Measurements from ENCODE around the gene DEFB129.
"Not testable (repeated sequence)": the region's sequence is repeated elsewhere in the genome, so short reads cannot be mapped to it uniquely, and the experiment has no call there.

Gene DEFB129

DNA sequence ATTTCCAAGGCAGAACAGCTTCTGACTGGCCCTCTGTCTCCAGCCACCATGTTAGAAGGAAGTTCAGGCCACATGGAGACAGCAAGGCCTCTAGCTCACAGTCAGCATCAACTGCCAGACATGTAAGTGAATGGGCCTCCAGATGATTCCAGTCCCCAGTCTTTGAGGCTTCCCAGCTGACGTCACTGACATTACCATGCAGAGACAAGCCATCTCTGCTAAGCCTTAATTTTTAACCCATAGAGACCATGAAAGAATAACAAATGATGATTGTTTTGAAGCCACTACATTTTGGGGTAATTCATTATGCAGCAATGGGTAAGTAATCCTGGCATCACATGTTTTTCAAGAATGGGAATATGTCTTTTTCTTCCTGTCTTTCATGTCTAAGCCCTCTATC, 11.3 kb upstream of the DEFB129 start:
- H3K4me3 ChIP-seq (ENCODE audit: insufficient read depth, low read depth, low read length), result no peak overlapping the region
- peaks cover 24% of the 10 kb centered on the region for H3K27me3 ChIP-seq (ENCODE audit: control insufficient read depth, insufficient read depth, low read length, poor library complexity, severe bottlenecking)
- H3K9me3 ChIP-seq (ENCODE audit: control insufficient read depth, low read length), result no peaks in the 10 kb centered on the region
- no peak overlapping the region for H3K27ac ChIP-seq (ENCODE audit: insufficient read depth, low read depth, low read length, poor library complexity, severe bottlenecking)
- H3K4me1 ChIP-seq (ENCODE audit: control insufficient read depth, insufficient read depth, low read length), result peaks cover 3% of the 10 kb centered on the region
- 64 to 67% methylated on average over 1 of the region's 1 CpG for WGBS, 2 experiments
- H3K36me3 ChIP-seq (ENCODE audit: control insufficient read depth, insufficient read depth, low read length), result no peaks in the 10 kb centered on the region

GRCh38 chr20:217266-217665, 9.8 kb upstream of the DEFB129 start:
- WGBS, 2 experiments, result no CpG with 5 or more reads among the region's 1 CpG
- H3K27me3 ChIP-seq (ENCODE audit: control insufficient read depth, insufficient read depth, low read length, poor library complexity, severe bottlenecking), result peaks cover 26% of the 10 kb centered on the region
- H3K4me1 ChIP-seq (ENCODE audit: control insufficient read depth, insufficient read depth, low read length), result no peaks in the 10 kb centered on the region
- no peaks in the 10 kb centered on the region for H3K9me3 ChIP-seq (ENCODE audit: control insufficient read depth, low read length)
- no peaks in the 10 kb centered on the region for H3K36me3 ChIP-seq (ENCODE audit: control insufficient read depth, insufficient read depth, low read length)
- H3K4me3 ChIP-seq (ENCODE audit: insufficient read depth, low read depth, low read length), result no peak overlapping the region
- H3K27ac ChIP-seq (ENCODE audit: insufficient read depth, low read depth, low read length, poor library complexity, severe bottlenecking), result no peak overlapping the region

DNA sequence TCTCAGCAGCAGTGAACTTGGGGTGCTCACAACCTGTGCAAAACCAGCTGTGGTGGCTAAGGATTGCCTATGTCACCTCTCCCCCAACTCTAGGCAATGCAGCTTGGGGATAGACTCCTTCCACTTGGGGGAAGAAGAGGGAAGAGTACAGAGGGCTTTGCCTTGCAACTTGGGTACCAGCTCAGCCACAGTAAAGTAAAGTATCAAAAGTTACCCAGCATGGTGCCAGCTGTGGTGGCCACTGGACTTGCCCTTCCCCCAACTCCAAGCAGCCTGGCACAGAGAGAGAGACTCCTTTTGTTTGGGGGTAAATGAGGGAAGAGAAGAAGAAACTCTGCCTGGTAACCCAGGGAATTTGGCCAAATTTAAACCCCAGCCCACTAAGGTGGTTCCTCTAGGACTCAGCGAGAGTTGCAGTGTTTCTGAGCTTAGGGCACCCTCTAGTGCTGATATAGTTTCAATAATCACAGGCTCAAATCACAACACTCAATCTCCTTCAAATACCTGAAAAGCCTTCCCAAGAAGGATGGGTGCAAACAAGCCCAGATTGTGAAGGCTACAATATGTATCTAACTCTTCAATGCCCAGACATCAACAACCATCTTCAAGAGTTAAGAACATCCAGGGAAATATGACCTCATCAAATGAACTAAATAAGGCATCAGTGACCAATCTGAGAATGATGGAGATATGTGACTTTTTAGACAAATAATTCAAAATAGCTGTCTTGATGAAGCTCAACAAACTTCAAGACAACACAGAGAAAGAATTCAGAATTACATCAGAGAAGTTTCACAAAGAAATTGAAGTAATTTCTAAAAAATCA, 7.6 kb upstream of the DEFB129 start:
- no peaks in the 10 kb centered on the region for H3K36me3 ChIP-seq (ENCODE audit: control insufficient read depth, insufficient read depth, low read length)
- no peak overlapping the region for H3K4me3 ChIP-seq (ENCODE audit: insufficient read depth, low read depth, low read length)
- H3K27me3 ChIP-seq (ENCODE audit: control insufficient read depth, insufficient read depth, low read length, poor library complexity, severe bottlenecking), result peaks cover 24% of the 10 kb centered on the region
- no peaks in the 10 kb centered on the region for H3K9me3 ChIP-seq (ENCODE audit: control insufficient read depth, low read length)
- 0 to 5% methylated on average over 1 of the region's 1 CpG for WGBS, 2 experiments
- no peaks in the 10 kb centered on the region for H3K4me1 ChIP-seq (ENCODE audit: control insufficient read depth, insufficient read depth, low read length)
- H3K27ac ChIP-seq (ENCODE audit: insufficient read depth, low read depth, low read length, poor library complexity, severe bottlenecking), result no peak overlapping the region

DNA sequence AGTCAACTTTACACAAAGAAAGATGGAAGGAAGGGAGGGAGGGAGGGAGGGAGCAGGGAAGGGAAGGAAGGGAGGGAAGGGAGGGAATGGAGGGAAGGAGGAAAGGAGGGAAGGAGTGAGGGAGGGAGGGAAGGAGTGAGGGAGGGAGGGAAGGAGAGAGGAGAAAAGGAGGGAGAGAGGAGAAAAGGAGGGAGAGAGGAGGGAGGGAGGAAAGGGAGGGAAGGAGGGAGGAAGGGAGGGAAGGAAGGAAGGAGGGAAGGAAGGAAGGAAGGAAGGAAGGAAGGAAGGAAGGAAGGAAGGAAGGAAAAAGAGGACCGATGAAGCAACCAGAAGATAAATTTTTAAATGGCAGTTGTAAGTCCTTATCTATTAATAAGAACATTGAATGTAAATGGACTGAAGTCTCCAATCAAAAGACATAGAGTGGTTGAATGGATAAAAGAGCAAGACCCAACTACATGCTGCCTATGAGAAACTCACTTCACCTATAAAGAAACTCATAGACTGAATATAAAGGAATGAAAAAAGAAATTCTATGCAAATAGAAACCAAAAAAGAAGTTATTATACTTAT, 5.7 kb upstream of the DEFB129 start:
- no peak overlapping the region for H3K27ac ChIP-seq (ENCODE audit: insufficient read depth, low read depth, low read length, poor library complexity, severe bottlenecking)
- no peaks in the 10 kb centered on the region for H3K9me3 ChIP-seq (ENCODE audit: control insufficient read depth, low read length)
- 71 to 75% methylated on average over 1 of the region's 1 CpG for WGBS, 2 experiments
- peaks cover 24% of the 10 kb centered on the region for H3K27me3 ChIP-seq (ENCODE audit: control insufficient read depth, insufficient read depth, low read length, poor library complexity, severe bottlenecking)
- H3K36me3 ChIP-seq (ENCODE audit: control insufficient read depth, insufficient read depth, low read length), result no peaks in the 10 kb centered on the region
- H3K4me3 ChIP-seq (ENCODE audit: insufficient read depth, low read depth, low read length), result no peak overlapping the region
- no peaks in the 10 kb centered on the region for H3K4me1 ChIP-seq (ENCODE audit: control insufficient read depth, insufficient read depth, low read length)

DNA sequence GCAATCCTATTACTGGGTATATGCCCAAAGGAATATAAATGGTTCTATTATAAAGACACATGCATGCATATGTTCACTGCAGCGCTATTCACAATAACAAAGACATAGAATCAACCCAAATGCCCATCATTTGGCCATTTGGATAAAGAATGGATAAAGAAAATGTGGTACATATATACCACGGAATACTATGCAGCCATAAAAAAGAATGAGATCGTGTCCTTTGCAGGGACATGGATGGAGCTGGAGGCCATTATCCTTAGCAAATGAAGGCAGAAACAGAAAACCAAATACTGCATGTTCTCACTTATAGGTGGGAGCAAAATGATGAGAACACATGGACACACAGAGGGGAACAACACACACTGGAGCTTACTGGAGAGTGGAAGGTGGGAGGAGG, 1.2 kb upstream of the DEFB129 start:
- WGBS, 2 experiments, result 84 to 90% methylated on average over 2 to 3 of the region's 3 CpGs
- H3K27me3 ChIP-seq (ENCODE audit: control insufficient read depth, insufficient read depth, low read length, poor library complexity, severe bottlenecking), result peaks cover 18% of the 10 kb centered on the region
- not testable (repeated sequence) for H3K36me3 ChIP-seq (ENCODE audit: control insufficient read depth, insufficient read depth, low read length); H3K4me1 ChIP-seq (ENCODE audit: control insufficient read depth, insufficient read depth, low read length); H3K9me3 ChIP-seq (ENCODE audit: control insufficient read depth, low read length); H3K27ac ChIP-seq (ENCODE audit: insufficient read depth, low read depth, low read length, poor library complexity, severe bottlenecking); H3K4me3 ChIP-seq (ENCODE audit: insufficient read depth, low read depth, low read length)

DNA sequence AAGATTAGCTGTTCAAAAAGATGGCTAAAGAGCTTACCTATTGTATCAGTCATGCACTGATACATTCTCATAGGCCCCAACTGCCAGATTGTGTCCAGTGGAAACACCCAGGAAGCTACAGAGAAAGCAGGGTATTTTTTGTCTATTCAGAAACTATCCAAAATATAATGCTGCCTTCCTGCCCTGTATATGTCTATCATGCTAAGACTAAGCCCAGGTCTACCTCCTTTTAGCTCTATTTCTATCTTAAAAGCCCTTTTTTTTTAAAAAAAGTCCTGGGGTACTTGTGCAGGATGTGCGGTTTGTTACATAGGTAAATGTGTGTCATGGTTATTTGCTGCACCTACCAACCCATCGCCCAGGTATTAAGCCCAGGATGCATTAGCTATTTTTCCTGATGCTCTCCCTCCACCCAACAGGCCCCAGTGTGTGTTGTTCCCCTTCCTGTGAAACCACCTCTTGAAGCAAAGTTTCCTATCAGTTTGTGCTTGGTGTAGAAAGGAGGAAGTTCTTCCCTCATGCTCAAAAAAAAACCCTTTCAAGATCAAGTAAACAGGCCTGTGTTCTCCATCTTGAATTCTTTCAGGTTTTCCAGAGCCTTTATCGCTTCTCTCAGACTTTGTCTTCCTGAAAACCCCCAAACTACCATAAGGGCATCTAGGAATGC, 514 bp downstream of the DEFB129 start:
- Histone ChIP-seq H3K27ac (ENCODE audit: insufficient read depth, low read depth, low read length, poor library complexity, severe bottlenecking) (no peak overlapping the region), H3K27me3 (ENCODE audit: control insufficient read depth, insufficient read depth, low read length, poor library complexity, severe bottlenecking) (peaks cover 10% of the 10 kb centered on the region), H3K36me3 (ENCODE audit: control insufficient read depth, insufficient read depth, low read length) (no peaks in the 10 kb centered on the region), H3K4me1 (ENCODE audit: control insufficient read depth, insufficient read depth, low read length) (no peaks in the 10 kb centered on the region), H3K4me3 (ENCODE audit: insufficient read depth, low read depth, low read length) (no peak overlapping the region), H3K9me3 (ENCODE audit: control insufficient read depth, low read length) (no peaks in the 10 kb centered on the region)
- 84 to 85% methylated on average over 2 to 3 of the region's 3 CpGs for WGBS, 2 experiments

DNA sequence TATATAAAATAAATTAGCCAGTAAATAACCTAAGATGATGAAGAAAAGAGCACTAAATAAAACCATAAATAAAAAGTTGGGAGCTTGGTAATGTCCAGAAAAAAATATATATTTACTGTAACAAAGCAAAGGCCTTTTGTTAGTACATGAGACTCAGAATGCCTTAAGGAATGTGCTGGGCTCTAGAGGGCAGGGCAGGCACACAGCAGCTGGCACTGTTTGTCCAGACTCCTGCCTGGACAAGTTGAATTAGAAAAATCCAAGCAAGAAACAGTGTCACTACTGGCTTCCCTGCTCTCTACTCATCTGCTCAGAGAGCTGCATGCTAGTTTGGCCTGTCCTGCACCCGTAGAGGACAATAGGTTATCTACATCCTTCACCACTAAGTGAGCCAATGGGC, 8.8 kb downstream of the DEFB129 start:
- Histone ChIP-seq H3K9me3 (ENCODE audit: control insufficient read depth, low read length) (no peaks in the 10 kb centered on the region), H3K36me3 (ENCODE audit: control insufficient read depth, insufficient read depth, low read length) (no peaks in the 10 kb centered on the region), H3K27ac (ENCODE audit: insufficient read depth, low read depth, low read length, poor library complexity, severe bottlenecking) (no peak overlapping the region), H3K4me1 (ENCODE audit: control insufficient read depth, insufficient read depth, low read length) (no peaks in the 10 kb centered on the region), H3K4me3 (ENCODE audit: insufficient read depth, low read depth, low read length) (no peak overlapping the region), H3K27me3 (ENCODE audit: control insufficient read depth, insufficient read depth, low read length, poor library complexity, severe bottlenecking) (no peaks in the 10 kb centered on the region)
- WGBS, 2 experiments, result 71 to 85% methylated on average over 1 of the region's 1 CpG

- Histone ChIP-seq H3K4me1 (ENCODE audit: control insufficient read depth, insufficient read depth, low read length) (no peaks in the 10 kb centered on the region), H3K36me3 (ENCODE audit: control insufficient read depth, insufficient read depth, low read length) (no peaks in the 10 kb centered on the region), H3K9me3 (ENCODE audit: control insufficient read depth, low read length) (no peaks in the 10 kb centered on the region), H3K4me3 (ENCODE audit: insufficient read depth, low read depth, low read length) (no peak overlapping the region), H3K27me3 (ENCODE audit: control insufficient read depth, insufficient read depth, low read length, poor library complexity, severe bottlenecking) (peaks cover 6% of the 10 kb centered on the region), H3K27ac (ENCODE audit: insufficient read depth, low read depth, low read length, poor library complexity, severe bottlenecking) (no peak overlapping the region)
- 87 to 88% methylated on average over 4 of the region's 4 CpGs for WGBS, 2 experiments
These were observed 10.4 kb downstream of the DEFB129 start for GRCh38 chr20:237489-237888.

DNA sequence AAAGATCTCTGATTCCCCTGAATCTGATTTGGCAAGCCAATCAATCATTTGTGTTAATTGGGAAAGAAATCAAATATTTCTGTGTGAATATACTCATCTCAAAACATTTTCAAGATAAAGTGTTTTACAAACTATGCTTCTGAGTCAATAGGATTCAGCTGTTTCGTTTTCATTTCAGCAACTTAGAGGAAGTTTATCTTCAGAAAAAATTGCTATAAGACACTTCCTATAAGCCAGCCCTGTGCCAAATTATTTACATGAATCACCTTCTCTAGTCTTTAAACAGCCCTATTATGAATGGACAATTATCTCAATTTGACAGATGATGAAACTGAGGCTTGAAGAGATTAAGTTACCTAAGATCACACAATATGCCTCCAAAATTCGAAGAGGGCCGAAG, 10.9 kb downstream of the DEFB129 start:
- 87 to 90% methylated on average over 3 of the region's 3 CpGs for WGBS, 2 experiments
- Histone ChIP-seq H3K4me3 (ENCODE audit: insufficient read depth, low read depth, low read length) (no peak overlapping the region), H3K9me3 (ENCODE audit: control insufficient read depth, low read length) (no peaks in the 10 kb centered on the region), H3K27me3 (ENCODE audit: control insufficient read depth, insufficient read depth, low read length, poor library complexity, severe bottlenecking) (peaks cover 10% of the 10 kb centered on the region), H3K36me3 (ENCODE audit: control insufficient read depth, insufficient read depth, low read length) (no peaks in the 10 kb centered on the region), H3K27ac (ENCODE audit: insufficient read depth, low read depth, low read length, poor library complexity, severe bottlenecking) (no peak overlapping the region), H3K4me1 (ENCODE audit: control insufficient read depth, insufficient read depth, low read length) (no peaks in the 10 kb centered on the region)

DNA sequence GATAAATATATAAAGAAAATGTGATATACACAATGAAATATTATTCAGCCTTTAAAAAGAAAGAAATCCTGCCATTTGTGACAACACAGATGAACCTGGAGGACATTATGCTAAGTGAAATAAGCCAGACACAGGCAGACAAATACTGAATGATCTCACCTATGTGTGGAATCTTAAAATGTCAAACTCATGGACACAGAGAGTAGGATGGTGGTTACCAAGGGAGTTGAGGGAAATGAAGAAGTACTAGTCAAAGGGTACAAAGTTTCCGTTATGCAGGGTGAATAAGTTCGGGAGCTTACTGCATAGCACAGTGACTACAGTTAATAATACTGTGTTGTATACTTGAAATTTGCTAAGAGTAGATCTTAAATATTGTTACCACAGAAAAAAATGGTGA, 15.8 kb downstream of the DEFB129 start:
- Histone ChIP-seq H3K27me3 (ENCODE audit: control insufficient read depth, insufficient read depth, low read length, poor library complexity, severe bottlenecking) (peaks cover 15% of the 10 kb centered on the region), H3K27ac (ENCODE audit: insufficient read depth, low read depth, low read length, poor library complexity, severe bottlenecking) (no peak overlapping the region), H3K36me3 (ENCODE audit: control insufficient read depth, insufficient read depth, low read length) (no peaks in the 10 kb centered on the region), H3K4me3 (ENCODE audit: insufficient read depth, low read depth, low read length) (no peak overlapping the region), H3K4me1 (ENCODE audit: control insufficient read depth, insufficient read depth, low read length) (no peaks in the 10 kb centered on the region), H3K9me3 (ENCODE audit: control insufficient read depth, low read length) (no peaks in the 10 kb centered on the region)
- WGBS, 2 experiments, result 95% methylated on average over 2 of the region's 2 CpGs
